ENCODE results near the gene CD209. TPM values are rescaled to one million over a fixed set of nuclear protein-coding genes. Genes with fewer than 3 reads are reported as not detected.

Gene CD209
- total RNA-seq, 1 donor from 2014 or later = 10.6 TPM

GRCh38 chr19:7703332-7703731, 44.0 kb downstream of the CD209 start:
- H3K27me3 ChIP-seq = peaks cover 13% of the 10 kb centered on the region
- ATAC-seq = no peak

DNA sequence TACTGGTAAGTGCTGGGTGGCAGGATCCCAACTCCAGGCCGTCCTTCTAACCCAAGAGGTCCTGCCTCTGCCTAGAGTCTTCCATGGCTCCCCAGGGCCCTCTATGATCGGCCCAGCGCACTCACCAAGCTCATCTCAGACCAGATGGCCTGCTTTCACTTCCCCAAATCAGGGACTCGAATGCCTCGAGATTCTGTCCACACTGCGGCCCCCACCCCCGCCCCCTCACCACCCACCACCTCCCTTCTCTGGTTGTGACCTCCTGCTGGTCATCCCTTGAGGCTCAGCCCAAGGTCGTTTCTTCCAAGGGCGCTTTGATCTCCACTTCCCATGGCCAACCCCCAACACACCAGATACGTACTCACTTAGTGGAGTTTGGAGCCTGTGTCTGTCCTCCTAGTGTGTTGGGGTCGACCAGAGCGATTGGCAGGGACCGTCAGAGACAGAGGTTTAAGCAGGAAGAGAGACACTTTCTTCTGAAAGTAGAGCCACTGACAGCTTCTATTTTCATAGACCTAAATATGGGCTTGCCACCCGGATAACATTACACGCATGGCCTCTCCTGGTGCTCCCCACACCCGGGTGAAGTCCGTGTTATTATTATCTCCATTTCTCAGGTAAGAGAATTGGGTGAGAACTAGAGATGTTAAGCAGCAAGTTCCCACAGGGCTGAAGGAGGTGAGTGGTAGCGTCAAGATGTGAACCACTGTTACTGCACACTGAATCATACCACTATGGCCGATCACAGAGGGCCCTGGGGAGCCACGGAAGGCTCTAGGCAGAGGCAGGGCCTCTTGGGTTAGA, 45.5 kb downstream of the CD209 start, which contains the start of gene FCER2:
Gene FCER2 (minus strand): TSS at position 478 of the 804 bp plus-strand sequence. CDS start 2,371 bp downstream, outside the sequence.
- no peaks in the 10 kb centered on the region for H3K9me3 ChIP-seq
- no peak within 1 kb of the TSS for H3K4me3 ChIP-seq
- no peak for DNase-seq
- ATAC-seq = peak; percentile 6
- TF ChIP-seq CTCF (IDR thresholded peaks at IDR 0.05) = no peak
- H3K4me1 ChIP-seq = peaks cover 8% of the 10 kb centered on the region
- H3K27ac ChIP-seq = no peak within 1 kb of the TSS
- intact Hi-C loops (cut with DNase I) = no loop called here
- no peaks in the 10 kb centered on the region for H3K36me3 ChIP-seq
- H3K27me3 ChIP-seq = peaks cover 23% of the 10 kb centered on the region

More at GRCh38 chr19:7703332-7703731, 44.0 kb downstream of the CD209 start:
- H3K4me3 ChIP-seq = no peak overlapping the region
- H3K9me3 ChIP-seq = no peaks in the 10 kb centered on the region
- intact Hi-C loops (cut with DNase I) = no loop called here
- peaks cover 12% of the 10 kb centered on the region for H3K4me1 ChIP-seq
- no peak for TF ChIP-seq CTCF (IDR thresholded peaks at IDR 0.05)
- no peak for DNase-seq
- H3K36me3 ChIP-seq = no peaks in the 10 kb centered on the region
- H3K27ac ChIP-seq = no peak overlapping the region

GRCh38 chr19:7701049-7701653, 46.2 kb downstream of the CD209 start:
- intact Hi-C loops (cut with DNase I) = no loop called here
- Histone ChIP-seq H3K9me3 (no peaks in the 10 kb centered on the region), H3K27ac (no peak overlapping the region), H3K4me3 (no peak overlapping the region), H3K36me3 (no peaks in the 10 kb centered on the region), H3K4me1 (peaks cover 3% of the 10 kb centered on the region), H3K27me3 (peaks cover 30% of the 10 kb centered on the region)
- DNase-seq (no peak), ATAC-seq (no peak)
- no peak for TF ChIP-seq CTCF (IDR thresholded peaks at IDR 0.05)

GRCh38 chr19:7699417-7700401, 47.6 kb downstream of the CD209 start:
- intact Hi-C loops (cut with DNase I) = no loop called here
- TF ChIP-seq CTCF (IDR thresholded peaks at IDR 0.05) = no peak
- peaks cover 30% of the 10 kb centered on the region for H3K27me3 ChIP-seq

DNA sequence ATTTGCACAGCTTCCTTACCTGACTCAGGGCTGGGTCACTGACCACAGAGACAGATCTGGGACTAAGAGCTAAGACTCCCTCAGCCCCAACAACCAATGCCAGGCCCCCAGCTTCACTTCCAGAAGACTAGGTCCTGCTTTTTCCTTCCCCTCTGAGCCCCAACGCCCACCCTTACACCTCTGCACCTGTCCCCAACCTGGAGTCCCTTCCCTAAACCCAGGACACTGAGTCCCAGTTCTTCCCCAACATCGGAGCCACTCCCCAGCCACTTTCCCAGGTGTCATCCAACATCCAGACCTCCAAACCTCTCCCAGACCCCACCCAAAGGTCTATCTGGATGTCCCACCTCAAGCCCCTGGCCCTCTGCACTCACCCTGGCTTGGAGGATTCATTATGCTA, 48.3 kb downstream of the CD209 start:
- peaks cover 30% of the 10 kb centered on the region for H3K27me3 ChIP-seq
- no peak overlapping the region for H3K4me3 ChIP-seq
- intact Hi-C loops (cut with DNase I) = no loop called here
- no peaks in the 10 kb centered on the region for H3K4me1 ChIP-seq
- H3K36me3 ChIP-seq = no peaks in the 10 kb centered on the region
- no peaks in the 10 kb centered on the region for H3K9me3 ChIP-seq
- ATAC-seq = no peak
- no peak overlapping the region for H3K27ac ChIP-seq
- DNase-seq = no peak
- no peak for TF ChIP-seq CTCF (IDR thresholded peaks at IDR 0.05)

More at GRCh38 chr19:7699417-7700401, 47.6 kb downstream of the CD209 start:
- no peaks in the 10 kb centered on the region for H3K36me3 ChIP-seq
- no peaks in the 10 kb centered on the region for H3K4me1 ChIP-seq
- no peak overlapping the region for H3K4me3 ChIP-seq
- H3K9me3 ChIP-seq = no peaks in the 10 kb centered on the region
- H3K27ac ChIP-seq = no peak overlapping the region
- no peak for ATAC-seq
- no peak for DNase-seq

Measured in upper lobe of right lung (tissue), 1 donor.